Bronchial epithelial cell (primary cell): Measurements from ENCODE around the gene SPPL3. TPM values are rescaled to one million over a fixed set of nuclear protein-coding genes. Genes with fewer than 3 reads are reported as not detected.

Source experiments
- DNase-seq: peaks from one replicate; pipeline ENCODE4 v3.0.0-alpha.2; 2010; ENCODE audit warnings: low read depth
- FAIRE-seq: peaks from 2 replicates; lab custom pipeline; 2011; peaks lifted over from hg19 to GRCh38; lab: Jason Lieb, UNC
- H3K27me3 ChIP-seq: 2 replicates; pipeline ENCODE4 v1.5.1; 2011; ENCODE audit warnings: low read length; ENCODE audit not compliant: control insufficient read depth, insufficient read depth
- H3K36me3 ChIP-seq: 2 replicates; pipeline ENCODE4 v1.5.1; 2011; ENCODE audit warnings: low read length; ENCODE audit not compliant: control insufficient read depth, insufficient read depth
- H3K4me3 ChIP-seq: 2 replicates; pipeline ENCODE4 v1.5.1; 2011; ENCODE audit warnings: mild to moderate bottlenecking, low read depth, low read length, control low read depth
- total RNA-seq: library from RNA; depleted of rRNA; stranded (reverse); fragments of >200 nt; gene quantifications from 2 replicates; pipeline ENCODE4 v1.2.1, GENCODE V29; 2014
- TF ChIP-seq, protein P1 (sequence below): IDR thresholded peaks from 2 replicates; pipeline ENCODE4 v1.5.1; 2011; ENCODE audit warnings: mild to moderate bottlenecking, moderate library complexity, low read length, control low read depth, inconsistent platforms; ENCODE audit not compliant: insufficient read depth, severe bottlenecking

The SPPL3 gene
- total RNA-seq, 1 donor from 2014 or later: 4.2 TPM

- Histone ChIP-seq H3K27me3 (no peaks in the 10 kb centered on the region), H3K4me3 (no peak overlapping the region), H3K36me3 (peaks cover 6% of the 10 kb centered on the region)
- TF ChIP-seq, protein P1, sequence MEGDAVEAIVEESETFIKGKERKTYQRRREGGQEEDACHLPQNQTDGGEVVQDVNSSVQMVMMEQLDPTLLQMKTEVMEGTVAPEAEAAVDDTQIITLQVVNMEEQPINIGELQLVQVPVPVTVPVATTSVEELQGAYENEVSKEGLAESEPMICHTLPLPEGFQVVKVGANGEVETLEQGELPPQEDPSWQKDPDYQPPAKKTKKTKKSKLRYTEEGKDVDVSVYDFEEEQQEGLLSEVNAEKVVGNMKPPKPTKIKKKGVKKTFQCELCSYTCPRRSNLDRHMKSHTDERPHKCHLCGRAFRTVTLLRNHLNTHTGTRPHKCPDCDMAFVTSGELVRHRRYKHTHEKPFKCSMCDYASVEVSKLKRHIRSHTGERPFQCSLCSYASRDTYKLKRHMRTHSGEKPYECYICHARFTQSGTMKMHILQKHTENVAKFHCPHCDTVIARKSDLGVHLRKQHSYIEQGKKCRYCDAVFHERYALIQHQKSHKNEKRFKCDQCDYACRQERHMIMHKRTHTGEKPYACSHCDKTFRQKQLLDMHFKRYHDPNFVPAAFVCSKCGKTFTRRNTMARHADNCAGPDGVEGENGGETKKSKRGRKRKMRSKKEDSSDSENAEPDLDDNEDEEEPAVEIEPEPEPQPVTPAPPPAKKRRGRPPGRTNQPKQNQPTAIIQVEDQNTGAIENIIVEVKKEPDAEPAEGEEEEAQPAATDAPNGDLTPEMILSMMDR: no peak
- FAIRE-seq (no peak), DNase-seq (no peak)
Observed at GRCh38 chr12:120775862-120776552, 128.2 kb downstream of the SPPL3 start.

- FAIRE-seq (no peak), DNase-seq (no peak)
- Histone ChIP-seq H3K36me3 (peaks cover 9% of the 10 kb centered on the region), H3K4me3 (no peak overlapping the region), H3K27me3 (no peaks in the 10 kb centered on the region)
- TF ChIP-seq, protein P1: no peak
Observed at GRCh38 chr12:120774169-120774916, 129.8 kb downstream of the SPPL3 start.

- DNase-seq: no peak
- peaks cover 26% of the 10 kb centered on the region for H3K36me3 ChIP-seq
- no peak for FAIRE-seq
Observed at GRCh38 chr12:120771097-120771496, 133.1 kb downstream of the SPPL3 start.

DNA sequence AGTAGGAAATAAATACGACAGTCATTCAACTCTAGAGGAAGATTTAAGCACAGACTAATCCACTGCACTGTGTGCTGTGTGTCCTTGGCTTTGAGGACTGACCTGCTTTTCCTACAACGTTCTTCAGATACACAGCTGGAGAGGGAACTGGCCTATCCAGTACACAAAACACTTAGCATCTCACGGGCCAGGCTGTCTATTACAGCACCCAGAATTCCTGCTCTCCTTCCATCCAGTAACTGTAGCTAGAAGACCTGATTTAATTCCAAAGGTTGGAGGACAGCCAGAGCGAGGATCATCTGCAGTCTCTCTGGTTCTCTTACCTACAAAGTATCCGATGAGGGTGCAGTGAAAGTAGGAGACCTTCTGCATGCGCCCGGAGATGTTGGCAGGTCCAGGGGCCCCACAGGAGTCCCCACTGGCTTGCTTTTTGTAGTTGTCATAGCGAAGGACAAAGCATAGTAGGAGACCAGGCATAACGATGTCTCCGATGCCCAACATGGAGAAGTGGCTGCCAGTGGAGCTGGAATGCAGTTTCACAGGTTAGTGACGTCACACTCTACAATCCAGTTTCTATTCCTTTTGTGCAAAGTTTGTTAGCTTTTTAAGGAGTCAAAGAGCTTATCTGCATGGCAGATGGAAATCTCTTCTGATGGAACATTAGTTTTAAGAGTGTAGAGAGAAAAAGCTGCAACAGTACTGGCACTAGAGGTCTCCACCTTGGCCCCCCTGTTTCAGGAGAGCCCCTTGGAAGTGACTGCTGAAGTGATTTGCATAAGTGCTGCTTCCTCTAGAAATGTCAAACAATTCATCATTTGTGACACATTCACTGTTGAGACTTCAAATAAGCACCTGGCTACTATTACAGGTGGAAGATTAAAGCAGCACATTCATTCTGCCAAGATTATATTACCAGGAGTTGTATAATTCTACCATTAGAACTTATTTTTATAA, 136.8 kb downstream of the SPPL3 start:
- H3K36me3 ChIP-seq: peaks cover 29% of the 10 kb centered on the region
- no peaks in the 10 kb centered on the region for H3K27me3 ChIP-seq
- peak; percentile 10 for DNase-seq
- peak; percentile 36 for FAIRE-seq
- TF ChIP-seq, protein P1: no peak
- H3K4me3 ChIP-seq: no peak overlapping the region

More at GRCh38 chr12:120771097-120771496, 133.1 kb downstream of the SPPL3 start:
- no peaks in the 10 kb centered on the region for H3K27me3 ChIP-seq
- no peak overlapping the region for H3K4me3 ChIP-seq
- TF ChIP-seq, protein P1: no peak

- FAIRE-seq: peak; percentile 50
- H3K27me3 ChIP-seq: no peaks in the 10 kb centered on the region
- H3K4me3 ChIP-seq: no peak overlapping the region
- no peak for DNase-seq
- H3K36me3 ChIP-seq: peaks cover 27% of the 10 kb centered on the region
- TF ChIP-seq, protein P1: no peak
Observed at GRCh38 chr12:120766566-120766965, 137.6 kb downstream of the SPPL3 start.
